Activated B cell treated with CpG ODN at 0.5 μM for 24 hours (primary cell): ENCODE results near the gene FNBP1. TPM values are rescaled to one million over a fixed set of nuclear protein-coding genes. Genes with fewer than 3 reads are reported as not detected.

Experiments
- ATAC-seq: fragments of 200-7000 bp; cut with Tn5 transposase; one replicate; pipeline ENCODE4 v1.10.0; 2021; ENCODE audit warnings: low read depth, mild to moderate bottlenecking, moderate library complexity
- CTCF ChIA-PET: fragments of 350-600 bp; sonication (Branson Sonifier 250); formaldehyde crosslinking; loops from one replicate; lab custom pipeline; 2021; ENCODE audit warnings: antibody characterized with exemption; lab: Charles Lee
- POLR2A ChIA-PET: fragments of 350-600 bp; sonication (Branson Sonifier 250); formaldehyde crosslinking; loops from one replicate; lab custom pipeline; 2021; ENCODE audit warnings: antibody characterized with exemption; lab: Charles Lee
- DNase-seq: peaks from one replicate; pipeline ENCODE4 v3.0.0; 2022
- H3K27ac Mint-ChIP-seq: one replicate; pipeline ENCODE4 v1.8.0; 2020; ENCODE audit warnings: mixed read lengths
- H3K27me3 Mint-ChIP-seq: one replicate; pipeline ENCODE4 v1.8.0; 2021; ENCODE audit warnings: mixed read lengths
- H3K36me3 Mint-ChIP-seq: one replicate; pipeline ENCODE4 v1.8.0; 2021; ENCODE audit warnings: low read depth, mixed read lengths
- H3K4me1 Mint-ChIP-seq: one replicate; pipeline ENCODE4 v1.8.0; 2021; ENCODE audit warnings: mixed read lengths
- H3K4me3 Mint-ChIP-seq: one replicate; pipeline ENCODE4 v1.8.0; 2020; ENCODE audit warnings: mild to moderate bottlenecking, mixed read lengths
- H3K9me3 Mint-ChIP-seq: one replicate; pipeline ENCODE4 v1.8.0; 2020; ENCODE audit warnings: mixed read lengths
- CTCF ChIP-seq: fragments of 200-600 bp; IDR thresholded peaks from one replicate; pipeline ENCODE4 v1.8.0; 2022; ENCODE audit warnings: antibody characterized with exemption, mild to moderate bottlenecking
- intact Hi-C: fragments of 100-400 bp; cut with micrococcal nuclease; formaldehyde crosslinking; loops from one replicate; pipeline ENCODE4 v1.15.1; 2024
- total RNA-seq: library from RNA; stranded (reverse); gene quantifications from 2 replicates; pipeline ENCODE4 v1.2.3, GENCODE V29; 2022

Gene FNBP1
- total RNA-seq, 1 donor from 2014 or later, result 501 TPM

- peaks cover 3% of the 10 kb centered on the region for H3K4me1 Mint-ChIP-seq
- no peak overlapping the region for H3K4me3 Mint-ChIP-seq
- H3K9me3 Mint-ChIP-seq, result no peaks in the 10 kb centered on the region
- intact Hi-C loops, result no loop called here
- POLR2A ChIA-PET, result interaction anchor here (1.4 kb wide), 1 partner anchor 11 kb away, joined by 4 read pairs; no protein-coding TSS in a partner anchor
- H3K27me3 Mint-ChIP-seq, result no peaks in the 10 kb centered on the region
- H3K36me3 Mint-ChIP-seq, result peaks cover 64% of the 10 kb centered on the region
- ATAC-seq, result no peak
- no peak for DNase-seq
- H3K27ac Mint-ChIP-seq, result no peak overlapping the region
- no peak for TF ChIP-seq CTCF
- CTCF ChIA-PET, result no interaction called here
Observed at GRCh38 chr9:129878291-129878690, 164.7 kb downstream of the FNBP1 start.

- Mint-ChIP-seq H3K9me3 (no peaks in the 10 kb centered on the region), H3K36me3 (peaks cover 63% of the 10 kb centered on the region), H3K27me3 (no peaks in the 10 kb centered on the region), H3K27ac (no peak overlapping the region), H3K4me3 (no peak overlapping the region), H3K4me1 (peaks cover 5% of the 10 kb centered on the region)
- intact Hi-C loops, result no loop called here
- DNase-seq (no peak), ATAC-seq (peak; percentile 30)
- POLR2A ChIA-PET, result no interaction called here
- TF ChIP-seq CTCF, result no peak
- CTCF ChIA-PET, result no interaction called here
Observed at GRCh38 chr9:129876815-129877214, 166.2 kb downstream of the FNBP1 start.

- intact Hi-C loops, result no loop called here
- no peak overlapping the region for H3K4me3 Mint-ChIP-seq
- H3K9me3 Mint-ChIP-seq, result no peaks in the 10 kb centered on the region
- POLR2A ChIA-PET, result no interaction called here
- no peak overlapping the region for H3K27ac Mint-ChIP-seq
- no peaks in the 10 kb centered on the region for H3K27me3 Mint-ChIP-seq
- no peak for DNase-seq
- H3K36me3 Mint-ChIP-seq, result peaks cover 57% of the 10 kb centered on the region
- CTCF ChIA-PET, result no interaction called here
- no peak for TF ChIP-seq CTCF
- ATAC-seq, result no peak
- peaks cover 5% of the 10 kb centered on the region for H3K4me1 Mint-ChIP-seq
Observed at GRCh38 chr9:129875687-129876395, 167.1 kb downstream of the FNBP1 start.

GRCh38 chr9:129875181-129875611, 167.8 kb downstream of the FNBP1 start:
- no peak overlapping the region for H3K4me3 Mint-ChIP-seq
- CTCF ChIA-PET, result no interaction called here
- no peaks in the 10 kb centered on the region for H3K27me3 Mint-ChIP-seq
- no peak for TF ChIP-seq CTCF
- intact Hi-C loops, result no loop called here
- H3K27ac Mint-ChIP-seq, result no peak overlapping the region
- H3K36me3 Mint-ChIP-seq, result peaks cover 52% of the 10 kb centered on the region
- H3K4me1 Mint-ChIP-seq, result peaks cover 5% of the 10 kb centered on the region
- no peaks in the 10 kb centered on the region for H3K9me3 Mint-ChIP-seq
- POLR2A ChIA-PET, result interaction anchor here (0.6 kb wide), 1 partner anchor 203 kb away, joined by 5 read pairs; no protein-coding TSS in a partner anchor
- no peak for DNase-seq
- ATAC-seq, result no peak

- POLR2A ChIA-PET, result interaction anchor here (0.6 kb wide), 1 partner anchor 203 kb away, joined by 5 read pairs; no protein-coding TSS in a partner anchor
- Mint-ChIP-seq H3K27me3 (no peaks in the 10 kb centered on the region), H3K4me1 (peaks cover 6% of the 10 kb centered on the region), H3K36me3 (peaks cover 51% of the 10 kb centered on the region), H3K9me3 (no peaks in the 10 kb centered on the region), H3K4me3 (no peak overlapping the region), H3K27ac (no peak overlapping the region)
- intact Hi-C loops, result no loop called here
- DNase-seq, result no peak
- no peak for TF ChIP-seq CTCF
- ATAC-seq, result no peak
- CTCF ChIA-PET, result no interaction called here
Observed at GRCh38 chr9:129874261-129875101, 168.5 kb downstream of the FNBP1 start.
